ENCODE measurements around the gene LRMDA.

LRMDA gene

GRCh38 chr10:75716506-75716905, 285.1 kb downstream of the LRMDA start:
- no peak for DNase-seq (ENCODE audit: low read depth)

GRCh38 chr10:75717126-75717916, 285.9 kb downstream of the LRMDA start:
- DNase-seq (ENCODE audit: low read depth) = no peak

- no peak for DNase-seq (ENCODE audit: low read depth)
Measured at GRCh38 chr10:75718991-75719390, 287.6 kb downstream of the LRMDA start.

GRCh38 chr10:75720157-75720556, 288.7 kb downstream of the LRMDA start:
- no peak for DNase-seq (ENCODE audit: low read depth)

GRCh38 chr10:75722020-75722419, 290.6 kb downstream of the LRMDA start:
- DNase-seq (ENCODE audit: low read depth) = no peak

GRCh38 chr10:75722609-75723008, 291.2 kb downstream of the LRMDA start:
- DNase-seq (ENCODE audit: low read depth) = no peak

GRCh38 chr10:75723319-75723980, 292.0 kb downstream of the LRMDA start:
- DNase-seq (ENCODE audit: low read depth) = no peak

- no peak for DNase-seq (ENCODE audit: low read depth)
Measured at GRCh38 chr10:75724047-75724446, 292.6 kb downstream of the LRMDA start.

GRCh38 chr10:75726522-75727483, 295.4 kb downstream of the LRMDA start:
- no peak for DNase-seq (ENCODE audit: low read depth)

GRCh38 chr10:75730847-75731246, 299.4 kb downstream of the LRMDA start:
- DNase-seq (ENCODE audit: low read depth) = no peak

- no peak for DNase-seq (ENCODE audit: low read depth)
Measured at GRCh38 chr10:75733135-75733890, 301.9 kb downstream of the LRMDA start.

GRCh38 chr10:75736151-75736640, 304.8 kb downstream of the LRMDA start:
- DNase-seq (ENCODE audit: low read depth) = no peak

GRCh38 chr10:75736889-75737579, 305.6 kb downstream of the LRMDA start:
- DNase-seq (ENCODE audit: low read depth) = no peak

GRCh38 chr10:75737580-75737949, 306.1 kb downstream of the LRMDA start:
- no peak for DNase-seq (ENCODE audit: low read depth)

GRCh38 chr10:75738924-75739323, 307.5 kb downstream of the LRMDA start:
- DNase-seq (ENCODE audit: low read depth) = no peak

GRCh38 chr10:75739414-75740143, 308.2 kb downstream of the LRMDA start:
- no peak for DNase-seq (ENCODE audit: low read depth)

- no peak for DNase-seq (ENCODE audit: low read depth)
Measured at GRCh38 chr10:75740541-75740940, 309.1 kb downstream of the LRMDA start.

- DNase-seq (ENCODE audit: low read depth) = no peak
Measured at GRCh38 chr10:75742355-75742754, 310.9 kb downstream of the LRMDA start.

- DNase-seq (ENCODE audit: low read depth) = no peak
Measured at GRCh38 chr10:75743291-75743778, 311.9 kb downstream of the LRMDA start.

GRCh38 chr10:75744261-75744660, 312.8 kb downstream of the LRMDA start:
- no peak for DNase-seq (ENCODE audit: low read depth)
